Measurements from ENCODE around the gene ORMDL1. TPM values are rescaled to one million over a fixed set of nuclear protein-coding genes. Genes with fewer than 3 reads are reported as not detected.

Gene ORMDL1
- total RNA-seq, 3 donors from 2014 or later (not counting 1 experiment from before 2014, with no cell fraction given): 83.1 to 103 (median 101) TPM

DNA sequence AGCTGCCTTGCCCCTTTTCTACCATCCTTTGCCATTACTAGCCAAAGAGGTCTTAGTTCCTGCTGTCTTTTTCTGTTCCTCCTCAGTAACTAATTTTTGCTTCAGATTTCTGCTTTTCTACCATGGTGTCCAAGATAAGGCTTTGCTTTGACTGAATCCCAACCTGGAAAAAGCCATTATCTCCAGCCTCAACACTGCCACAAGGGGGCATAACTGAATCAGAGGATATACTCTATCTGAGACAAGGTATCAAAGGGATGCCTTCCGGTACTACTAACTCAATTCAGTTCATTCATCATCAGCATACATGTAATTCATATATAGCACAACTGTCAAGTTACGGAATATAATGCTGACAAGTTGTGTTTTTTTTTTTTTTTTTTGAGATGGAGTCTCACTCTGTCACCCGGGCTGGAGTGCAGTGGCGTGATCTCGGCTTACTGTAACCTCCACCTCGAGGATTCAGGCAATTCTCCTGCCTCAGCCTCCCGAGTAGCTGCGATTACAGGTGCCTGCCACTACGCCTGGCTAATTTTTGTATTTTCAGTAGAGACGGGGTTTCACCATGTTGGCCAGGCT, 33.0 kb downstream of the ORMDL1 start:
- Histone ChIP-seq H3K9me3 (ENCODE audit: control insufficient read depth, insufficient read depth, low read length) (no peaks in the 10 kb centered on the region), H3K4me1 (ENCODE audit: control insufficient read depth, insufficient read depth, low read length) (no peaks in the 10 kb centered on the region), H3K27ac (ENCODE audit: low read length) (no peak overlapping the region), H3K27me3 (ENCODE audit: control insufficient read depth, insufficient read depth, low read length) (no peaks in the 10 kb centered on the region), H3K36me3 (ENCODE audit: control insufficient read depth, insufficient read depth, low read length) (peaks cover 55% of the 10 kb centered on the region), H3K4me3 (ENCODE audit: low read length) (no peak overlapping the region)
- Mint-ChIP-seq H3K4me1 (peaks cover 0 to 4% of the 10 kb centered on the region in 2 donors), H3K4me3 (no peak overlapping the region), H3K27me3 (ENCODE audit: low read depth in 2 of 2) (no peaks in the 10 kb centered on the region), H3K27ac (no peak overlapping the region), H3K9me3 (no peaks in the 10 kb centered on the region), H3K36me3 (peaks cover 8% of the 10 kb centered on the region)
- intact Hi-C loops (cut with micrococcal nuclease): loop anchor here (5.0 kb wide), 1 partner anchor 46 kb away; no protein-coding TSS in a partner anchor
- peak; percentile 50 to 66 (median 65) for ATAC-seq
- DNase-seq: peak in 1 of 2 donors; percentile 70
- 86% methylated on average over 8 of the region's 10 CpGs for WGBS (ENCODE audit: insufficient coverage)
- TF ChIP-seq, protein P1, sequence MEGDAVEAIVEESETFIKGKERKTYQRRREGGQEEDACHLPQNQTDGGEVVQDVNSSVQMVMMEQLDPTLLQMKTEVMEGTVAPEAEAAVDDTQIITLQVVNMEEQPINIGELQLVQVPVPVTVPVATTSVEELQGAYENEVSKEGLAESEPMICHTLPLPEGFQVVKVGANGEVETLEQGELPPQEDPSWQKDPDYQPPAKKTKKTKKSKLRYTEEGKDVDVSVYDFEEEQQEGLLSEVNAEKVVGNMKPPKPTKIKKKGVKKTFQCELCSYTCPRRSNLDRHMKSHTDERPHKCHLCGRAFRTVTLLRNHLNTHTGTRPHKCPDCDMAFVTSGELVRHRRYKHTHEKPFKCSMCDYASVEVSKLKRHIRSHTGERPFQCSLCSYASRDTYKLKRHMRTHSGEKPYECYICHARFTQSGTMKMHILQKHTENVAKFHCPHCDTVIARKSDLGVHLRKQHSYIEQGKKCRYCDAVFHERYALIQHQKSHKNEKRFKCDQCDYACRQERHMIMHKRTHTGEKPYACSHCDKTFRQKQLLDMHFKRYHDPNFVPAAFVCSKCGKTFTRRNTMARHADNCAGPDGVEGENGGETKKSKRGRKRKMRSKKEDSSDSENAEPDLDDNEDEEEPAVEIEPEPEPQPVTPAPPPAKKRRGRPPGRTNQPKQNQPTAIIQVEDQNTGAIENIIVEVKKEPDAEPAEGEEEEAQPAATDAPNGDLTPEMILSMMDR (IDR thresholded peaks at IDR 0.05): peak; percentile 54

GRCh38 chr2:189729430-189729829, 54.7 kb downstream of the ORMDL1 start:
- H3K27me3 Mint-ChIP-seq (ENCODE audit: low read depth in 2 of 2): no peaks in the 10 kb centered on the region

GRCh38 chr2:189726849-189727248, 57.3 kb downstream of the ORMDL1 start:
- Histone ChIP-seq H3K36me3 (ENCODE audit: control insufficient read depth, insufficient read depth, low read length) (no peaks in the 10 kb centered on the region), H3K4me1 (ENCODE audit: control insufficient read depth, insufficient read depth, low read length) (no peaks in the 10 kb centered on the region), H3K27me3 (ENCODE audit: control insufficient read depth, insufficient read depth, low read length) (no peaks in the 10 kb centered on the region), H3K4me3 (ENCODE audit: low read length) (no peak overlapping the region), H3K9me3 (ENCODE audit: control insufficient read depth, insufficient read depth, low read length) (no peaks in the 10 kb centered on the region), H3K27ac (ENCODE audit: low read length) (no peak overlapping the region)
- intact Hi-C loops (cut with micrococcal nuclease): no loop called here
- Mint-ChIP-seq H3K4me1 (no peaks in the 10 kb centered on the region), H3K4me3 (no peak overlapping the region), H3K27me3 (ENCODE audit: low read depth in 2 of 2) (no peaks in the 10 kb centered on the region), H3K9me3 (no peaks in the 10 kb centered on the region), H3K36me3 (no peaks in the 10 kb centered on the region), H3K27ac (no peak overlapping the region)
- ATAC-seq: no peak
- DNase-seq: no peak
- TF ChIP-seq, protein P1 (IDR thresholded peaks at IDR 0.05): no peak

More at GRCh38 chr2:189729430-189729829, 54.7 kb downstream of the ORMDL1 start:
- no peaks in the 10 kb centered on the region for H3K27me3 ChIP-seq (ENCODE audit: control insufficient read depth, insufficient read depth, low read length)
- intact Hi-C loops (cut with micrococcal nuclease): no loop called here
- H3K36me3 ChIP-seq (ENCODE audit: control insufficient read depth, insufficient read depth, low read length): no peaks in the 10 kb centered on the region
- H3K4me3 ChIP-seq (ENCODE audit: low read length): no peak overlapping the region
- no peaks in the 10 kb centered on the region for H3K4me1 Mint-ChIP-seq
- H3K9me3 Mint-ChIP-seq: no peaks in the 10 kb centered on the region
- no peak overlapping the region for H3K4me3 Mint-ChIP-seq
- TF ChIP-seq, protein P1 (IDR thresholded peaks at IDR 0.05): no peak
- no peak overlapping the region for H3K27ac ChIP-seq (ENCODE audit: low read length)
- no peaks in the 10 kb centered on the region for H3K36me3 Mint-ChIP-seq
- H3K27ac Mint-ChIP-seq: no peak overlapping the region
- H3K4me1 ChIP-seq (ENCODE audit: control insufficient read depth, insufficient read depth, low read length): no peaks in the 10 kb centered on the region
- ATAC-seq (no peak), DNase-seq (no peak)
- no peaks in the 10 kb centered on the region for H3K9me3 ChIP-seq (ENCODE audit: control insufficient read depth, insufficient read depth, low read length)
- no CpG with 5 or more reads among the region's 3 CpGs for WGBS (ENCODE audit: insufficient coverage)

DNA sequence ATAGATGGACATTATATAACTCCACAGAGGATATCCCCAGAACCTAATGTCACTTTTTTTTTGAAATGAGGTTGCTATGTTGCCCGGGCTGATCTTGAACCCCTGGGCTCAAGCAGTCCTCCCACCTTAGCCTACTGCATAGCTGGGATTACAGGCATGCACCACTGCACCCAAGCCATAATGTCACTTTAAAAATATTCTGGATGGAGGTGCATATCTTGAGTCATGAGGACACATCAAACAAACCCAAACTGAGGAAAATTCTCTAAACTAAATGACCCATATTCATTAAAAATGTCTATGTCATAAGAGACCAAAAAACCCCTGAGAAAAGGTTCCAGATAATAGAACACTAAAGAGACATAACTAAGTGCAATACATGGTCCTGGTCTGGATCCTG, 57.9 kb downstream of the ORMDL1 start:
- Mint-ChIP-seq H3K4me1 (no peaks in the 10 kb centered on the region), H3K27me3 (ENCODE audit: low read depth in 2 of 2) (no peaks in the 10 kb centered on the region), H3K27ac (no peak overlapping the region), H3K4me3 (no peak overlapping the region), H3K9me3 (no peaks in the 10 kb centered on the region), H3K36me3 (no peaks in the 10 kb centered on the region)
- no peak for ATAC-seq
- intact Hi-C loops (cut with micrococcal nuclease): no loop called here
- no peak for DNase-seq
- 100% methylated on average over 1 of the region's 1 CpG for WGBS (ENCODE audit: insufficient coverage)
- H3K36me3 ChIP-seq (ENCODE audit: control insufficient read depth, insufficient read depth, low read length): no peaks in the 10 kb centered on the region
- no peaks in the 10 kb centered on the region for H3K4me1 ChIP-seq (ENCODE audit: control insufficient read depth, insufficient read depth, low read length)
- no peaks in the 10 kb centered on the region for H3K9me3 ChIP-seq (ENCODE audit: control insufficient read depth, insufficient read depth, low read length)
- no peak overlapping the region for H3K27ac ChIP-seq (ENCODE audit: low read length)
- H3K27me3 ChIP-seq (ENCODE audit: control insufficient read depth, insufficient read depth, low read length): no peaks in the 10 kb centered on the region
- no peak overlapping the region for H3K4me3 ChIP-seq (ENCODE audit: low read length)
- TF ChIP-seq, protein P1 (IDR thresholded peaks at IDR 0.05): no peak

All from natural killer cell (primary cell).